IMR-90 (cell line): ENCODE data around the gene SOD2. TPM values are rescaled to one million over a fixed set of nuclear protein-coding genes. Genes with fewer than 3 reads are reported as not detected.
A peak's percentile ranks its signal among the peaks of the same experiment; 100 is the strongest.

Experiments
- ATAC-seq: fragments of 200-7000 bp; cut with Tn5 transposase; 2 replicates; pipeline ENCODE4 v1.9.1; 2020; ENCODE audit warnings: low read depth, mild to moderate bottlenecking, moderate library complexity
- BruUV-seq: library from RNA; stranded (reverse); fragments of 400-500 nt; replicated peaks from 2 replicates; lab custom pipeline; 2021; lab: Mats Ljungman, UMichigan
- CTCF ChIA-PET: fragments of 300-600 bp; formaldehyde crosslinking; extraction: SDS; loops from one replicate; lab custom pipeline; 2021; ENCODE audit warnings: antibody characterized with exemption; lab: Yijun Ruan, JAX
- POLR2A ChIA-PET: fragments of 300-600 bp; sonication (Branson Sonifier 250); formaldehyde crosslinking; loops from one replicate; lab custom pipeline; 2022; ENCODE audit warnings: antibody characterized with exemption; ENCODE audit not compliant: unreplicated experiment; lab: Charles Lee
- DNase-seq: peaks from one replicate; pipeline ENCODE4 v3.0.0; 2013
- H2AFZ ChIP-seq: replicated peaks from 2 replicates; pipeline ENCODE3; 2013; ENCODE audit warnings: low read length, mild to moderate bottlenecking; ENCODE audit not compliant: poor library complexity
- H2AK5ac ChIP-seq: 2 replicates; pipeline ENCODE4 v1.6.1; 2013; ENCODE audit warnings: low read depth, low read length, inconsistent platforms
- H2AK9ac ChIP-seq: replicated peaks from 2 replicates; pipeline ENCODE3; 2013; ENCODE audit warnings: mild to moderate bottlenecking, low read depth, low read length, moderate library complexity; ENCODE audit not compliant: poor library complexity
- H2BK120ac ChIP-seq: 2 replicates; pipeline ENCODE4 v1.6.1; 2013; ENCODE audit warnings: low read depth, low read length, inconsistent platforms
- H2BK15ac ChIP-seq: 3 replicates; pipeline ENCODE4 v1.6.1; 2013; ENCODE audit warnings: low read depth, low read length, inconsistent platforms
- H2BK20ac ChIP-seq: 2 replicates; pipeline ENCODE4 v1.6.1; 2013; ENCODE audit warnings: low read depth, mild to moderate bottlenecking, inconsistent platforms, low read length, moderate library complexity
- H2BK5ac ChIP-seq: 2 replicates; pipeline ENCODE4 v1.6.1; 2013; ENCODE audit warnings: mild to moderate bottlenecking, low read depth, low read length, inconsistent platforms; ENCODE audit not compliant: poor library complexity, severe bottlenecking
- H3K14ac ChIP-seq: replicated peaks from 2 replicates; pipeline ENCODE4 v1.6.1; 2013; ENCODE audit warnings: low read depth, low read length, inconsistent platforms
- H3K18ac ChIP-seq: 2 replicates; pipeline ENCODE4 v1.6.1; 2013; ENCODE audit warnings: low read depth, low read length, control low read depth
- H3K23ac ChIP-seq: 2 replicates; pipeline ENCODE4 v1.6.1; 2013; ENCODE audit warnings: low read depth, low read length, inconsistent platforms
- H3K27ac ChIP-seq: 2 replicates; pipeline ENCODE4 v1.5.1; 2013; ENCODE audit warnings: mild to moderate bottlenecking, control low read depth, low read length; ENCODE audit not compliant: insufficient read depth
- H3K27me3 ChIP-seq: 2 replicates; pipeline ENCODE4 v1.6.1; 2013; ENCODE audit warnings: low read length; ENCODE audit not compliant: control insufficient read depth, insufficient read depth
- H3K36me3 ChIP-seq: 2 replicates; pipeline ENCODE4 v1.6.1; 2013; ENCODE audit warnings: low read length, mixed read lengths; ENCODE audit not compliant: control insufficient read depth, insufficient read depth
- H3K4ac ChIP-seq: 2 replicates; pipeline ENCODE4 v1.6.1; 2013; ENCODE audit warnings: low read depth, low read length, inconsistent platforms
- H3K4me1 ChIP-seq: 2 replicates; pipeline ENCODE4 v1.6.1; 2013; ENCODE audit warnings: low read length, mixed read lengths; ENCODE audit not compliant: control insufficient read depth, insufficient read depth
- H3K4me2 ChIP-seq: 2 replicates; pipeline ENCODE4 v1.6.1; 2013; ENCODE audit warnings: low read depth, mild to moderate bottlenecking, control low read depth, low read length, moderate library complexity
- H3K4me3 ChIP-seq: 2 replicates; pipeline ENCODE4 v1.5.1; 2013; ENCODE audit warnings: low read depth, mild to moderate bottlenecking, control low read depth, low read length, moderate library complexity; ENCODE audit not compliant: insufficient read depth
- H3K56ac ChIP-seq: 2 replicates; pipeline ENCODE4 v1.6.1; 2013; ENCODE audit warnings: low read length, inconsistent platforms; ENCODE audit not compliant: insufficient read depth; ENCODE audit errors: extremely low read depth
- H3K79me1 ChIP-seq, 2 experiments: 2 replicates each; pipeline ENCODE4 v1.6.1; 2013; ENCODE audit warnings: low read length in 2 of 2, inconsistent platforms in 1 of 2, low read depth in 1 of 2
- H3K9ac ChIP-seq: 2 replicates; pipeline ENCODE4 v1.6.1; 2013; ENCODE audit warnings: low read depth, low read length, control low read depth
- H3K9me1 ChIP-seq: 2 replicates; pipeline ENCODE4 v1.6.1; 2013; ENCODE audit warnings: low read length, inconsistent platforms; ENCODE audit not compliant: insufficient read depth
- H3K9me3 ChIP-seq: 2 replicates; pipeline ENCODE4 v1.6.1; 2013; ENCODE audit warnings: low read length; ENCODE audit not compliant: control insufficient read depth, insufficient read depth
- H4K20me1 ChIP-seq: 2 replicates; pipeline ENCODE4 v1.6.1; 2013; ENCODE audit warnings: low read length, inconsistent platforms; ENCODE audit not compliant: insufficient read depth
- H4K5ac ChIP-seq: 2 replicates; pipeline ENCODE4 v1.6.1; 2013; ENCODE audit warnings: mild to moderate bottlenecking, low read depth, low read length, control low read depth
- H4K8ac ChIP-seq, 2 experiments: 2 replicates each; pipeline ENCODE4 v1.6.1; 2013; ENCODE audit warnings: low read depth in 2 of 2, low read length in 2 of 2, control low read depth in 1 of 2, inconsistent platforms in 1 of 2
- H4K91ac ChIP-seq: 2 replicates; pipeline ENCODE4 v1.6.1; 2013; ENCODE audit warnings: low read depth, low read length, inconsistent platforms; ENCODE audit not compliant: insufficient read depth
- ELK1 ChIP-seq: fragments of 150-350 bp; IDR thresholded peaks from 2 replicates; pipeline ENCODE4 v1.6.1; 2016; ENCODE audit warnings: low read depth, mild to moderate bottlenecking, low read length, moderate library complexity, borderline replicate concordance
- POLR2A ChIP-seq: IDR thresholded peaks from 2 replicates; pipeline ENCODE4 v1.6.1; 2012; ENCODE audit warnings: mild to moderate bottlenecking, low read depth, low read length
- WGBS, 2 experiments: methylation state at CpG; one replicate each; pipeline versions ENCODE4 v1.1.5 to v1.1.7; 2013; ENCODE audit warnings: missing lambda C conversion rate in 2 of 2; ENCODE audit not compliant: insufficient read length in 1 of 2; ENCODE audit errors: extremely low coverage in 2 of 2; 5-methylcytosine and 5-hydroxymethylcytosine counted together
- dilution Hi-C: fragments of 300-500 bp; cut with HindIII; formaldehyde crosslinking; loops from one replicate; pipeline ENCODE4 v1.14.3; 2018; ENCODE audit warnings: low sequenced_read_pairs; ENCODE audit not compliant: unreplicated experiment
- in situ Hi-C: fragments of 300-500 bp; cut with MboI; formaldehyde crosslinking; loops from 3 replicates; pipeline ENCODE4 v1.14.3; 2019; ENCODE audit warnings: low sequenced_read_pairs, inconsistent platforms, mixed read lengths
- intact Hi-C: fragments of 100-400 bp; cut with micrococcal nuclease; formaldehyde crosslinking; loops from 2 replicates; pipeline ENCODE4 v1.10.0; 2022
- polyA plus RNA-seq, 3 experiments: library from polyadenylated mRNA; depleted of rRNA; stranded (reverse); fragments of >200 nt; gene quantifications; 2 replicates each; pipeline ENCODE4 v1.2.3, GENCODE V29; 2012; ENCODE audit warnings: low replicate concordance in 1 of 3
- total RNA-seq: library from RNA; depleted of rRNA; stranded (reverse); fragments of >200 nt; gene quantifications from 2 replicates; pipeline ENCODE4 v1.2.3, GENCODE V29; 2012

SOD2 gene
- total and polyA plus RNA-seq, 2 of the 4 experiments (the other 2 are of a cell fraction) = 173 to 243 TPM

GRCh38 chr6:159727717-159728445, 34.8 kb upstream of the SOD2 start:
- Histone ChIP-seq H2BK15ac (no peak overlapping the region), H3K79me1 (peaks cover 14 to 43% of the 10 kb centered on the region in 2 experiments), H2AK9ac (peak overlapping the region; percentile 90), H2AFZ (peak overlapping the region; percentile 90), H3K56ac (peak overlapping the region; percentile 77; the same call in 1 of the 2 replicates), H4K91ac (peak overlapping the region; percentile 43), H3K36me3 (no peaks in the 10 kb centered on the region; the same call in 1 of the 2 replicates), H3K4me2 (peak overlapping the region; percentile 92), H4K8ac (peak overlapping the region; percentile 16 to 69; a peak in 2 of 4 replicates), H3K18ac (peak overlapping the region; percentile 83), H4K20me1 (peaks cover 52% of the 10 kb centered on the region), H3K27ac (peak overlapping the region; percentile 97), H3K9me3 (no peaks in the 10 kb centered on the region), H3K9ac (peak overlapping the region; percentile 99), H3K4me3 (peak overlapping the region; percentile 98), H3K9me1 (peaks cover 3% of the 10 kb centered on the region), H2BK5ac (peak overlapping the region; percentile 91), H4K5ac (no peak overlapping the region; the same call in 1 of the 2 replicates), H2BK120ac (peak overlapping the region; percentile 15; the same call in 1 of the 2 replicates), H2AK5ac (peak overlapping the region; percentile 61), H3K4me1 (peaks cover 3% of the 10 kb centered on the region; the same call in 1 of the 2 replicates), H3K23ac (peak overlapping the region; percentile 72), H3K14ac (peak overlapping the region; percentile 77), H3K4ac (peak overlapping the region; percentile 59), H3K27me3 (no peaks in the 10 kb centered on the region), H2BK20ac (no peak overlapping the region)
- in situ Hi-C loops (no loop called here), dilution Hi-C loops (no loop called here), intact Hi-C loops (loop anchor here (1.0 to 2.0 kb wide), 3 partner anchors 27 to 61 kb away; partner anchors contain the start of gene TCP1)
- peak; percentile 54 for ATAC-seq
- no peak for TF ChIP-seq POLR2A
- no peak for TF ChIP-seq ELK1
- BruUV-seq = no TSS peak
- POLR2A ChIA-PET = no interaction called here
- DNase-seq = no peak
- CTCF ChIA-PET = no interaction called here
- WGBS, 2 experiments = no CpG with 5 or more reads among the region's 44 CpGs
